HG02885 (cell line): Measurements from ENCODE around the gene ABI3BP.
A peak's percentile ranks its signal among the peaks of the same experiment; 100 is the strongest.

Source experiments
- ATAC-seq: cut with Tn5 transposase; IDR thresholded peaks from one replicate; pipeline ENCODE4 v1.9.1; 2021; ENCODE audit warnings: mild to moderate bottlenecking; ENCODE audit not compliant: unreplicated experiment, poor library complexity

The ABI3BP gene

GRCh38 chr3:100782348-100782747 lies 210.9 kb downstream of the ABI3BP start:
- no peak for ATAC-seq

- ATAC-seq, result no peak
These were observed 211.9 kb downstream of the ABI3BP start for GRCh38 chr3:100781301-100781700.

- no peak for ATAC-seq
These were observed 213.1 kb downstream of the ABI3BP start for GRCh38 chr3:100780071-100780622.

GRCh38 chr3:100779480-100779879 lies 213.7 kb downstream of the ABI3BP start:
- ATAC-seq, result no peak

GRCh38 chr3:100777271-100777670 lies 215.9 kb downstream of the ABI3BP start:
- ATAC-seq, result no peak

- peak; percentile 43 for ATAC-seq
These were observed 216.5 kb downstream of the ABI3BP start for GRCh38 chr3:100776746-100777145.

GRCh38 chr3:100776097-100776729 lies 217.0 kb downstream of the ABI3BP start:
- no peak for ATAC-seq

GRCh38 chr3:100775669-100776068 lies 217.6 kb downstream of the ABI3BP start:
- ATAC-seq, result no peak

- ATAC-seq, result no peak
These were observed 218.0 kb downstream of the ABI3BP start for GRCh38 chr3:100775226-100775625.

- no peak for ATAC-seq
These were observed 223.5 kb downstream of the ABI3BP start for GRCh38 chr3:100769693-100770092.

- no peak for ATAC-seq
These were observed 227.2 kb downstream of the ABI3BP start for GRCh38 chr3:100766069-100766468.

- ATAC-seq, result no peak
These were observed 227.7 kb downstream of the ABI3BP start for GRCh38 chr3:100765437-100765975.

- no peak for ATAC-seq
These were observed 231.3 kb downstream of the ABI3BP start for GRCh38 chr3:100761951-100762350.

- peak; percentile 89 for ATAC-seq
These were observed 231.8 kb downstream of the ABI3BP start for GRCh38 chr3:100761211-100761942.

GRCh38 chr3:100760377-100760776 lies 232.8 kb downstream of the ABI3BP start:
- ATAC-seq, result no peak

- ATAC-seq, result no peak
These were observed 233.3 kb downstream of the ABI3BP start for GRCh38 chr3:100759950-100760349.

- ATAC-seq, result no peak
These were observed 234.1 kb downstream of the ABI3BP start for GRCh38 chr3:100759159-100759558.

- ATAC-seq, result no peak
These were observed 236.8 kb downstream of the ABI3BP start for GRCh38 chr3:100756441-100756840.

GRCh38 chr3:100754563-100755334 lies 238.5 kb downstream of the ABI3BP start:
- ATAC-seq, result no peak

GRCh38 chr3:100753846-100754245 lies 239.4 kb downstream of the ABI3BP start:
- no peak for ATAC-seq

GRCh38 chr3:100748967-100749366 lies 244.3 kb downstream of the ABI3BP start:
- no peak for ATAC-seq
